HCT116 (cell line): ENCODE data around the gene CACNA1C. TPM values are rescaled to one million over a fixed set of nuclear protein-coding genes. Genes with fewer than 3 reads are reported as not detected.

ENCODE experiments used
- ATAC-seq: fragments of 200-7000 bp; cut with Tn5 transposase; 2 replicates; pipeline ENCODE4 v1.9.1; 2020; ENCODE audit warnings: mild to moderate bottlenecking, moderate library complexity
- BruUV-seq: library from RNA; stranded (reverse); fragments of 400-500 nt; replicated peaks from 2 replicates; lab custom pipeline; 2021; lab: Mats Ljungman, UMichigan
- CTCF ChIA-PET: fragments of 300-600 bp; sonication (Branson Sonifier 250); formaldehyde crosslinking; loops from one replicate; lab custom pipeline; 2021; ENCODE audit warnings: antibody characterized with exemption; lab: Charles Lee
- POLR2A ChIA-PET: fragments of 300-600, 350-600 bp; sonication (Branson Sonifier 250); formaldehyde crosslinking; loops from one replicate; lab custom pipeline; 2021; ENCODE audit warnings: antibody characterized with exemption; lab: Charles Lee
- RAD21 ChIA-PET, 2 experiments: fragments of 300-600 bp; sonication (Branson Sonifier 250); formaldehyde crosslinking; loops; one replicate each; lab custom pipeline; 2023; ENCODE audit warnings: low total read pairs in 2 of 2; ENCODE audit not compliant: uncharacterized antibody in 2 of 2, unreplicated experiment in 2 of 2, low non-redundant PET in 1 of 2; lab: Charles Lee
- DNase-seq: peaks from one replicate; pipeline ENCODE4 v3.0.0-alpha.2; 2010; ENCODE audit warnings: low read depth, low spot score
- H2AFZ ChIP-seq: fragments of 200-600 bp; shearing (Covaris generic), sonication (generic); 2 replicates; pipeline ENCODE4 v1.6.1; 2017; ENCODE audit warnings: low read depth, mixed run types, mixed read lengths, antibody characterized with exemption, low read length; ENCODE audit not compliant: poor library complexity, severe bottlenecking
- H3K27ac ChIP-seq: 2 replicates; pipeline ENCODE4 v1.5.1; 2012; ENCODE audit warnings: low read depth, low read length
- H3K27me3 ChIP-seq: fragments of 200-600 bp; sonication (generic); 2 replicates; pipeline ENCODE4 v1.6.1; 2016; ENCODE audit warnings: mixed run types, low read length, mixed read lengths; ENCODE audit not compliant: insufficient read depth
- H3K36me3 ChIP-seq, 2 experiments: fragments of 200-500 bp in 1 of 2; fragments of 200-600 bp in 1 of 2; sonication (Bioruptor generic) in 1 of 2; sonication (generic) in 1 of 2; 2 replicates each; pipeline versions ENCODE4 v1.5.1 to v1.6.1; 2014 to 2016; ENCODE audit warnings: low read length in 2 of 2, inconsistent platforms in 1 of 2, mixed read lengths in 1 of 2, mixed run types in 1 of 2; ENCODE audit not compliant: insufficient read depth in 2 of 2, control insufficient read depth in 1 of 2
- H3K4me1 ChIP-seq, 2 experiments: fragments of 200-600 bp in 1 of 2; sonication (generic) in 1 of 2; 2 replicates each; pipeline versions ENCODE4 v1.5.1 to v1.6.1; 2012 to 2017; ENCODE audit warnings: low read length in 2 of 2, inconsistent platforms in 1 of 2, mild to moderate bottlenecking in 1 of 2, mixed read lengths in 1 of 2, mixed run types in 1 of 2, moderate library complexity in 1 of 2; ENCODE audit not compliant: insufficient read depth in 2 of 2, control insufficient read depth in 1 of 2
- H3K4me2 ChIP-seq: fragments of 200-600 bp; sonication (generic); 2 replicates; pipeline ENCODE4 v1.6.1; 2017; ENCODE audit warnings: mixed run types, low read length, mixed read lengths
- H3K4me3 ChIP-seq, 2 experiments: fragments of 200-600 bp in 1 of 2; sonication (generic) in 1 of 2; replicated peaks in 1 of 2; 2 replicates each; pipeline ENCODE4 v1.5.1; 2011 to 2016; ENCODE audit warnings: low read length in 2 of 2, control low read depth in 1 of 2, low read depth in 1 of 2, mild to moderate bottlenecking in 1 of 2, mixed read lengths in 1 of 2, mixed run types in 1 of 2
- H3K79me2 ChIP-seq: fragments of 200-600 bp; sonication (generic); 2 replicates; pipeline ENCODE4 v1.6.1; 2017; ENCODE audit warnings: mild to moderate bottlenecking, mixed run types, low read length, moderate library complexity, mixed read lengths; ENCODE audit not compliant: insufficient read depth
- H3K9ac ChIP-seq: fragments of 200-600 bp; sonication (generic); 2 replicates; pipeline ENCODE4 v1.6.1; 2016; ENCODE audit warnings: low read length, mixed read lengths
- H3K9me2 ChIP-seq: fragments of 200-600 bp; sonication (generic), shearing (Covaris generic); 2 replicates; pipeline ENCODE4 v1.6.1; 2017; ENCODE audit warnings: mixed run types, mild to moderate bottlenecking, moderate library complexity; ENCODE audit not compliant: insufficient read depth
- H3K9me3 ChIP-seq, 2 experiments: fragments of 200-500 bp in 1 of 2; fragments of 200-600 bp in 1 of 2; sonication (Bioruptor generic) in 1 of 2; sonication (generic) in 1 of 2; 2 replicates each; pipeline ENCODE4 v1.6.1; 2014 to 2017; ENCODE audit warnings: low read length in 2 of 2, mixed read lengths in 2 of 2, inconsistent platforms in 1 of 2, low read depth in 1 of 2, mild to moderate bottlenecking in 1 of 2, mixed run types in 1 of 2, moderate library complexity in 1 of 2; ENCODE audit not compliant: control insufficient read depth in 1 of 2, insufficient read depth in 1 of 2
- H4K20me1 ChIP-seq: fragments of 200-600 bp; sonication (generic), shearing (Covaris generic); 2 replicates; pipeline ENCODE4 v1.6.1; 2017; ENCODE audit warnings: mixed run types, mild to moderate bottlenecking, moderate library complexity; ENCODE audit not compliant: insufficient read depth
- CEBPB ChIP-seq: IDR thresholded peaks from 2 replicates; pipeline ENCODE4 v1.6.1; 2012; ENCODE audit warnings: low read depth
- EGR1 ChIP-seq: IDR thresholded peaks from 2 replicates; pipeline ENCODE4 v1.6.1; 2012; ENCODE audit warnings: low read depth
- EZH2phosphoT487 ChIP-seq: fragments of 200-600 bp; IDR thresholded peaks from 2 replicates; pipeline ENCODE4 v1.6.1; 2018; ENCODE audit warnings: antibody characterized with exemption, borderline replicate concordance
- FOSL1 ChIP-seq: IDR thresholded peaks from 2 replicates; pipeline ENCODE4 v1.6.1; 2012; ENCODE audit warnings: low read depth
- POLR2A ChIP-seq: IDR thresholded peaks from 2 replicates; pipeline ENCODE4 v1.7.0; 2011; ENCODE audit warnings: borderline replicate concordance; ENCODE audit not compliant: insufficient read depth, insufficient read length; ENCODE audit errors: extremely low read depth
- POLR2AphosphoS5 ChIP-seq: IDR thresholded peaks from 2 replicates; pipeline ENCODE4 v1.6.1; 2011; ENCODE audit warnings: mild to moderate bottlenecking, low read depth, low read length, moderate library complexity
- RAD21 ChIP-seq: IDR thresholded peaks from 2 replicates; pipeline ENCODE4 v1.6.1; 2012; ENCODE audit warnings: low read depth, mild to moderate bottlenecking
- SIN3A ChIP-seq: IDR thresholded peaks from 2 replicates; pipeline ENCODE4 v1.6.1; 2012; ENCODE audit warnings: low read depth
- SRF ChIP-seq: IDR thresholded peaks from 2 replicates; pipeline ENCODE4 v1.6.1; 2012; ENCODE audit warnings: low read depth
- TCF7L2 ChIP-seq: IDR thresholded peaks from 2 replicates; pipeline ENCODE4 v1.7.0; 2011; ENCODE audit warnings: borderline replicate concordance, inconsistent platforms; ENCODE audit not compliant: insufficient read depth, insufficient read length; ENCODE audit errors: extremely low read depth
- ZBTB33 ChIP-seq: IDR thresholded peaks from 2 replicates; pipeline ENCODE4 v1.6.1; 2011; ENCODE audit warnings: mild to moderate bottlenecking, low read length, moderate library complexity; ENCODE audit not compliant: insufficient replicate concordance; ENCODE audit errors: extremely low read depth
- ZFX ChIP-seq: fragments of 450-650 bp; IDR thresholded peaks from 2 replicates; pipeline ENCODE4 v1.6.1; 2017
- ZNF274 ChIP-seq: fragments of 200-500 bp; sonication (Bioruptor generic); IDR thresholded peaks from 2 replicates; pipeline ENCODE4 v1.6.1; 2014; ENCODE audit warnings: mild to moderate bottlenecking, low read depth, low read length, inconsistent platforms
- intact Hi-C: fragments of 100-400 bp; cut with micrococcal nuclease; formaldehyde crosslinking; loops from 2 replicates; pipeline ENCODE4 v1.10.0; 2022
- total RNA-seq: library from RNA; stranded (reverse); gene quantifications from one replicate; pipeline ENCODE4 v1.2.1, GENCODE V29; 2021; ENCODE audit not compliant: unreplicated experiment
- TF ChIP-seq, protein P1 (sequence below), 3 experiments: fragments of 200-600 bp in 1 of 3; sonication (generic) in 1 of 3; IDR thresholded peaks in 2 of 3; conservative IDR thresholded peaks in 1 of 3; 2 replicates each; pipeline ENCODE4 v1.5.1; 2012 to 2017; ENCODE audit warnings: low read depth in 2 of 3, low read length in 2 of 3, antibody characterized with exemption in 1 of 3, borderline replicate concordance in 1 of 3, control low read depth in 1 of 3, mild to moderate bottlenecking in 1 of 3, mixed read lengths in 1 of 3, mixed run types in 1 of 3, moderate library complexity in 1 of 3; ENCODE audit not compliant: insufficient read depth in 1 of 3

The CACNA1C gene
- total RNA-seq, 1 experiment from 2014 or later, result 0.05 TPM

DNA sequence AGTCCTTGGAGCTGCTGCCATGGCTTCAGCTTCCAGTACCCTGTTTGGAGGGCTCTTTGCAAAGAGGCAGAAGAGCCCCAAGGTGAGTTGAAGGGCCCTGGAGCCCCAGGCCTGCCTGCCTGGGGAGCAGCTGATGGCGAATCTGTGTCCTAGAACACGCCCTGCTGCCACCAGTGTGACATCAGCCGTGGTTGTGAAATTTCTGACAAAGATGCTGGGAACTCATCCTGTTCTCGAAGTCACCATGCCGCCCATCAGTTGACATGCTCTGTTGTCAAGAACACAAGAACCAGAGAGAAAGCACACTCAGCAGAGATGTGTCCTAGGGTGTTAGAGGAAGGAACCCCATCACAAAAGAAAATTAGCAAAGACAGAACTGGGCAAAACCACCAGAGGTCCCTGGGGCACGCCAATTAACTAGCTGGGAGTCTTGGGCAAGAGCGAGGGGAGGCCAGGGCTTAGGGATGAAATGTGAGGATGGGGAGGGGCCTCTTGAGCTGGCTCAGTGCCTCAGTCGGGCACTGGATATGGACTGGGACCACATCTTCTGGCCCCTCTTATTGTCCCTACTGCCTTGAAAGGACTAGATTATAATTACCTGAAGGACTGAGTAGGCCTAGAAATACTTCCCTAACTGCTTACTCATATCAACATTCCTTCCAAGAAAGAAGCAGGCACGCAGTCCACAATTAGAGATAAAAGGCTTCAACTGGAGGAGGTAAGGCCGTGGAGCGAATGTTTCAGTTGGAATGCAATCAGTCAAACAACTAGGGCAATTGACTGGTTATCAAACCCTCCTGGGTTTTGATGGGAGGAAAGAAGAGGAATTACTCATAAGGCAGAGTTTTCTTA is 163.1 kb downstream of the CACNA1C start:
- POLR2A ChIA-PET, result no interaction called here
- Histone ChIP-seq H3K36me3 (no peaks in the 10 kb centered on the region), H3K4me3 (no peak overlapping the region), H3K27ac (no peak overlapping the region), H3K4me1 (peaks cover 0 to 9% of the 10 kb centered on the region in 2 experiments; a peak in 1 of 4 replicates), H4K20me1 (no peaks in the 10 kb centered on the region), H3K4me2 (no peak overlapping the region), H3K9ac (no peak overlapping the region), H3K79me2 (no peaks in the 10 kb centered on the region), H3K27me3 (peaks cover 11% of the 10 kb centered on the region; the same call in 1 of the 2 replicates), H2AFZ (no peak overlapping the region), H3K9me3 (no peaks in the 10 kb centered on the region), H3K9me2 (no peaks in the 10 kb centered on the region)
- BruUV-seq, result no TSS peak
- CTCF ChIA-PET, result no interaction called here
- intact Hi-C loops, result no loop called here
- DNase-seq (no peak), ATAC-seq (no peak)
- TF ChIP-seq POLR2A (no peak), ZFX (no peak), EGR1 (no peak)
- RAD21 ChIA-PET, result no interaction called here

DNA sequence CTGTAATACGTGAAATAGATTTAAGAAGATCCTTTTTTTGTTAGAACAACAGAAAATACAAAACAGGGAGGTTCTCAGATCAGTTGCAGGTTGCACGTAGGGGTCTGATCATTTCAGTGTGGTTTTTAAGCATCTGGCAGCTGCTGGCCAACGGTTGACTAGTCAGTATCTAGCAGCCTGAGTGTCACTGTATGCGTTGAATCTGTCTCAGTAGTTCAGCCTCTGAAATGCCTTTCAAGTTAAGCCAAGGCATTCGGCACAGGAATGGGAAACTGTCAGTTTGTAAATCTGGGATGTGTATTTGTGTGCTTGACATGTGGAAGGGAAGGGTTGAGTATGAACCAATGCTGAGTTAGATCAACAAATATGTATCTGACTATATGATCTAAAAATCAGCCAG is 165.9 kb downstream of the CACNA1C start:
- TF ChIP-seq CEBPB, result no peak
- no peak for TF ChIP-seq ZBTB33
- TF ChIP-seq SRF, result no peak
- no peak for TF ChIP-seq TCF7L2
- TF ChIP-seq POLR2AphosphoS5, result no peak
- TF ChIP-seq, protein P1, sequence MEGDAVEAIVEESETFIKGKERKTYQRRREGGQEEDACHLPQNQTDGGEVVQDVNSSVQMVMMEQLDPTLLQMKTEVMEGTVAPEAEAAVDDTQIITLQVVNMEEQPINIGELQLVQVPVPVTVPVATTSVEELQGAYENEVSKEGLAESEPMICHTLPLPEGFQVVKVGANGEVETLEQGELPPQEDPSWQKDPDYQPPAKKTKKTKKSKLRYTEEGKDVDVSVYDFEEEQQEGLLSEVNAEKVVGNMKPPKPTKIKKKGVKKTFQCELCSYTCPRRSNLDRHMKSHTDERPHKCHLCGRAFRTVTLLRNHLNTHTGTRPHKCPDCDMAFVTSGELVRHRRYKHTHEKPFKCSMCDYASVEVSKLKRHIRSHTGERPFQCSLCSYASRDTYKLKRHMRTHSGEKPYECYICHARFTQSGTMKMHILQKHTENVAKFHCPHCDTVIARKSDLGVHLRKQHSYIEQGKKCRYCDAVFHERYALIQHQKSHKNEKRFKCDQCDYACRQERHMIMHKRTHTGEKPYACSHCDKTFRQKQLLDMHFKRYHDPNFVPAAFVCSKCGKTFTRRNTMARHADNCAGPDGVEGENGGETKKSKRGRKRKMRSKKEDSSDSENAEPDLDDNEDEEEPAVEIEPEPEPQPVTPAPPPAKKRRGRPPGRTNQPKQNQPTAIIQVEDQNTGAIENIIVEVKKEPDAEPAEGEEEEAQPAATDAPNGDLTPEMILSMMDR (IDR thresholded peaks at IDR 0.05 in 2 of 3, conservative IDR thresholded peaks at IDR 0.05 in 1 of 3; ENCODE audit: borderline replicate concordance in 1 of 3, insufficient read depth in 1 of 3, low read depth in 2 of 3, low read length in 2 of 3), result no peak
- no peak for TF ChIP-seq EZH2phosphoT487
- TF ChIP-seq ZNF274, result no peak
- TF ChIP-seq RAD21, result no peak
- TF ChIP-seq FOSL1, result no peak
- TF ChIP-seq SIN3A, result no peak
- ChIA-PET RAD21 (no interaction called here), POLR2A (no interaction called here), CTCF (no interaction called here)
- Histone ChIP-seq H3K36me3 (no peaks in the 10 kb centered on the region), H3K4me2 (no peak overlapping the region), H3K9me3 (no peaks in the 10 kb centered on the region), H3K4me3 (no peak overlapping the region), H3K9me2 (no peaks in the 10 kb centered on the region), H3K27ac (no peak overlapping the region), H4K20me1 (no peaks in the 10 kb centered on the region), H2AFZ (no peak overlapping the region), H3K9ac (no peak overlapping the region), H3K27me3 (peaks cover 11% of the 10 kb centered on the region; the same call in 1 of the 2 replicates), H3K79me2 (no peaks in the 10 kb centered on the region), H3K4me1 (peaks cover 0 to 9% of the 10 kb centered on the region in 2 experiments; a peak in 1 of 4 replicates)
- ATAC-seq, result no peak
- intact Hi-C loops, result no loop called here
- no TSS peak for BruUV-seq
- DNase-seq, result no peak
